B cell (primary cell): ENCODE data around the gene SPTB.

Experiments used
- EZH2 ChIP-seq: IDR thresholded peaks from 2 replicates; pipeline ENCODE4 v1.6.1; 2012; ENCODE audit warnings: borderline replicate concordance, low read depth, mild to moderate bottlenecking, moderate library complexity, low read length; ENCODE audit not compliant: insufficient read depth, poor library complexity, severe bottlenecking
- TF ChIP-seq, protein P1 (sequence below): fragments of 200-600 bp; IDR thresholded peaks from one replicate; pipeline ENCODE4 v1.8.0; 2022; ENCODE audit warnings: antibody characterized with exemption, mild to moderate bottlenecking

DNA sequence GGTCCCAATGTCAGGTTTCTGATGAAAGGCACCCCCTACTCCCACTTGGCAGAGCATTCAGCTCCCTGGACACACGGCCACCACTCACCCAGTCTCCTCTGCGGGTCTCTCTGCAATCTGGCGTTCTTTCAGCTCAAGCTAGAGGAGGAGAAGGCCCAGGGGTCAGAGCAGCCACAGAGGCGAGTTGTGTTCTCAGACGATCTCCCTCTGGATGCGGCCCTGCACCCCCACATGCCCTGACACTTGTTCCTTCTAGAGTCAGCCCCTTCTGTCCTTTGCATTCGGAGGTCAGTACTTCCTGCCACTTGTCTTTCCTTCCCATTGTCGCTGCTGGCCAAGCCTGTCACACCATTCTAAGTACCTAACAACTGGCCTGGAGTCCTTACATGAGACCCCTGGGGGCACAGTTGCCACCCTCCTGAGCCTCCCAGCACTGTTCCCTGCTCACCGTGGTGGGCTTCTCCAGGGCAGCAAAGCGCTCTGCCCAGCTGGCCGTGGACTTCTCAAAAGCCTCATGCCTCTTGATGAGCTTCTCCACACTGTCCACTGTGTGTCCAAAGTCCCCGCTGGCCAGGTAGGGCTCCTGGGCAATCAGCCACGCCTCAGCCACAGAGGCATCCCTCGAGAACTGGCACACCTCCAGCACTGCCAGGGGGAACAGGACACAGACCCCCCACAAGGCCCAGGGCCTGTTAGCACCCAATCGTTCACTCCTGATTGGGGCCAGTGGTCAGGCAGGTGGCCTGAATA, 112.3 kb downstream of the SPTB start:
- TF ChIP-seq, protein P1, sequence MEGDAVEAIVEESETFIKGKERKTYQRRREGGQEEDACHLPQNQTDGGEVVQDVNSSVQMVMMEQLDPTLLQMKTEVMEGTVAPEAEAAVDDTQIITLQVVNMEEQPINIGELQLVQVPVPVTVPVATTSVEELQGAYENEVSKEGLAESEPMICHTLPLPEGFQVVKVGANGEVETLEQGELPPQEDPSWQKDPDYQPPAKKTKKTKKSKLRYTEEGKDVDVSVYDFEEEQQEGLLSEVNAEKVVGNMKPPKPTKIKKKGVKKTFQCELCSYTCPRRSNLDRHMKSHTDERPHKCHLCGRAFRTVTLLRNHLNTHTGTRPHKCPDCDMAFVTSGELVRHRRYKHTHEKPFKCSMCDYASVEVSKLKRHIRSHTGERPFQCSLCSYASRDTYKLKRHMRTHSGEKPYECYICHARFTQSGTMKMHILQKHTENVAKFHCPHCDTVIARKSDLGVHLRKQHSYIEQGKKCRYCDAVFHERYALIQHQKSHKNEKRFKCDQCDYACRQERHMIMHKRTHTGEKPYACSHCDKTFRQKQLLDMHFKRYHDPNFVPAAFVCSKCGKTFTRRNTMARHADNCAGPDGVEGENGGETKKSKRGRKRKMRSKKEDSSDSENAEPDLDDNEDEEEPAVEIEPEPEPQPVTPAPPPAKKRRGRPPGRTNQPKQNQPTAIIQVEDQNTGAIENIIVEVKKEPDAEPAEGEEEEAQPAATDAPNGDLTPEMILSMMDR, result no peak
- no peak for TF ChIP-seq EZH2
